GM12892 (cell line): Measurements from ENCODE around the gene MRPL42.

ENCODE experiments used
- POLR2A ChIP-seq: IDR thresholded peaks from 2 replicates; pipeline ENCODE4 v1.6.1; 2011; ENCODE audit warnings: low read depth, low read length, control low read depth
- POLR2AphosphoS5 ChIP-seq: IDR thresholded peaks from 2 replicates; pipeline ENCODE4 v1.6.1; 2011; ENCODE audit warnings: low read depth, low read length, control low read depth
- TAF1 ChIP-seq: IDR thresholded peaks from 2 replicates; pipeline ENCODE4 v1.6.1; 2011; ENCODE audit warnings: low read depth, mild to moderate bottlenecking, control low read depth, low read length, borderline replicate concordance

- no peak for TF ChIP-seq TAF1
- no peak for TF ChIP-seq POLR2A
- TF ChIP-seq POLR2AphosphoS5, result no peak
Measured at GRCh38 chr12:93429448-93429847, 37.9 kb upstream of the MRPL42 start.
